Upper lobe of right lung (tissue), 1 donor: ENCODE measurements around the gene MYO18B. TPM values are rescaled to one million over a fixed set of nuclear protein-coding genes. Genes with fewer than 3 reads are reported as not detected.

Source experiments
- ATAC-seq: fragments of 200-7000 bp; cut with Tn5 transposase; one replicate; pipeline ENCODE4 v1.9.1; 2020; ENCODE audit warnings: mild to moderate bottlenecking, moderate library complexity
- DNase-seq: peaks from one replicate; pipeline ENCODE4 v3.0.0-alpha.2; 2020
- H3K27ac ChIP-seq: fragments of 200-600 bp; one replicate; pipeline ENCODE4 v1.8.0; 2022
- H3K27me3 ChIP-seq: fragments of 200-600 bp; one replicate; pipeline ENCODE4 v1.8.0; 2022; ENCODE audit warnings: mild to moderate bottlenecking
- H3K36me3 ChIP-seq: fragments of 200-600 bp; one replicate; pipeline ENCODE4 v1.8.0; 2022
- H3K4me1 ChIP-seq: fragments of 200-600 bp; one replicate; pipeline ENCODE4 v1.8.0; 2022
- H3K4me3 ChIP-seq: fragments of 200-600 bp; one replicate; pipeline ENCODE4 v1.8.0; 2022; ENCODE audit warnings: mild to moderate bottlenecking
- H3K9me3 ChIP-seq: fragments of 200-600 bp; one replicate; pipeline ENCODE4 v1.8.0; 2022
- CTCF ChIP-seq: fragments of 200-600 bp; IDR thresholded peaks from one replicate; pipeline ENCODE4 v1.8.0; 2022; ENCODE audit warnings: antibody characterized with exemption
- intact Hi-C: fragments of 100-400 bp; cut with DNase I; formaldehyde crosslinking; loops from one replicate; pipeline ENCODE4 v1.11.0; 2022
- total RNA-seq: library from RNA; stranded (reverse); fragmentation: NEBNext Ultra II Directional; extraction: Animal tissue kit (Norgen Biotek cat#: 25700); gene quantifications from one replicate; pipeline ENCODE4 v1.2.1, GENCODE V29; 2021
- donor health status: DM: no; HTN: yes; CAD: no; lungs with severe emphysema.

Gene MYO18B
- total RNA-seq, 1 donor from 2014 or later, result 0.14 TPM

- TF ChIP-seq CTCF, result no peak
- Histone ChIP-seq H3K9me3 (no peaks in the 10 kb centered on the region), H3K36me3 (no peaks in the 10 kb centered on the region), H3K27ac (no peak overlapping the region), H3K27me3 (no peaks in the 10 kb centered on the region), H3K4me1 (no peaks in the 10 kb centered on the region), H3K4me3 (no peak overlapping the region)
- no peak for ATAC-seq
- intact Hi-C loops, result no loop called here
- no peak for DNase-seq
These were observed 12.7 kb upstream of the MYO18B start for GRCh38 chr22:25729016-25729995.

- Histone ChIP-seq H3K36me3 (no peaks in the 10 kb centered on the region), H3K27ac (no peak overlapping the region), H3K4me1 (no peaks in the 10 kb centered on the region), H3K27me3 (no peaks in the 10 kb centered on the region), H3K4me3 (no peak overlapping the region), H3K9me3 (no peaks in the 10 kb centered on the region)
- DNase-seq (no peak), ATAC-seq (no peak)
- intact Hi-C loops, result no loop called here
- TF ChIP-seq CTCF, result no peak
These were observed 6.3 kb upstream of the MYO18B start for GRCh38 chr22:25735650-25736049.

- Histone ChIP-seq H3K4me1 (no peaks in the 10 kb centered on the region), H3K27me3 (no peaks in the 10 kb centered on the region), H3K36me3 (no peaks in the 10 kb centered on the region), H3K4me3 (no peak overlapping the region), H3K27ac (no peak overlapping the region), H3K9me3 (no peaks in the 10 kb centered on the region)
- ATAC-seq (no peak), DNase-seq (no peak)
- no peak for TF ChIP-seq CTCF
- intact Hi-C loops, result no loop called here
These were observed 5.5 kb upstream of the MYO18B start for GRCh38 chr22:25736378-25737011.

DNA sequence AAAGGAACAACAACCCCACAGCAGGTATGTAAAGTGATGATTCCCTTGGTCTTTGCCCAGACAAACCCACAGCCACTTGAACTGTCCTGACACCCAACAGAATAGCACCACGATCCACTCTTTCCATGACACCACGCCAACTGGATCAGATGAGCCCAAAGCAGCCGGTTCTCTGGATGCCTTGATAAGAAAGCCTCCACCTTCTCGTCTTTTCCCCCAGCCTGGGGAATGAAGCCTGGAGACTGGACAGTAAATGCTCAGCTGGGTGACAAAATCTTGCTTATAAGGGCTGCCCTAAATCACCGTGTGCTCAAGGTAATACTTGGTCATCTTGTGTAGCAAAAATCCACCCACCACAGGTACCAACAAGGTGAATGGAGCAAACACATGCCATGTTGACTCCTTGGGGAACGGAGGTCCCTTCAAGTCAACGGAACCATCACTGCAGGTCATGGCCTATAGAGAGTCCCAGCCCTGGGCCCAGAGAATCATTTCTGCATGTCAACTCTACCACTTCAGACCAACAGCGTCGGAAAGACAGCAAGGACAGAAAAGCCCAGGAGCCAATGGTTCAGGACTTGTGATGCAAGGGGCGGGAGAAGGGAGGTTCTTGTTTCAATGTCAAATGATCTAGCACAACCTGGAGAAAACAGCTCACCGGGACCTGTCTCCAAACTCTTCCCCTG is 2.2 kb upstream of the MYO18B start:
- no peaks in the 10 kb centered on the region for H3K4me1 ChIP-seq
- no peaks in the 10 kb centered on the region for H3K9me3 ChIP-seq
- H3K27me3 ChIP-seq, result no peaks in the 10 kb centered on the region
- H3K36me3 ChIP-seq, result no peaks in the 10 kb centered on the region
- H3K4me3 ChIP-seq, result no peak overlapping the region
- no peak overlapping the region for H3K27ac ChIP-seq
- DNase-seq (no peak), ATAC-seq (no peak)
- TF ChIP-seq CTCF, result no peak
- intact Hi-C loops, result no loop called here

DNA sequence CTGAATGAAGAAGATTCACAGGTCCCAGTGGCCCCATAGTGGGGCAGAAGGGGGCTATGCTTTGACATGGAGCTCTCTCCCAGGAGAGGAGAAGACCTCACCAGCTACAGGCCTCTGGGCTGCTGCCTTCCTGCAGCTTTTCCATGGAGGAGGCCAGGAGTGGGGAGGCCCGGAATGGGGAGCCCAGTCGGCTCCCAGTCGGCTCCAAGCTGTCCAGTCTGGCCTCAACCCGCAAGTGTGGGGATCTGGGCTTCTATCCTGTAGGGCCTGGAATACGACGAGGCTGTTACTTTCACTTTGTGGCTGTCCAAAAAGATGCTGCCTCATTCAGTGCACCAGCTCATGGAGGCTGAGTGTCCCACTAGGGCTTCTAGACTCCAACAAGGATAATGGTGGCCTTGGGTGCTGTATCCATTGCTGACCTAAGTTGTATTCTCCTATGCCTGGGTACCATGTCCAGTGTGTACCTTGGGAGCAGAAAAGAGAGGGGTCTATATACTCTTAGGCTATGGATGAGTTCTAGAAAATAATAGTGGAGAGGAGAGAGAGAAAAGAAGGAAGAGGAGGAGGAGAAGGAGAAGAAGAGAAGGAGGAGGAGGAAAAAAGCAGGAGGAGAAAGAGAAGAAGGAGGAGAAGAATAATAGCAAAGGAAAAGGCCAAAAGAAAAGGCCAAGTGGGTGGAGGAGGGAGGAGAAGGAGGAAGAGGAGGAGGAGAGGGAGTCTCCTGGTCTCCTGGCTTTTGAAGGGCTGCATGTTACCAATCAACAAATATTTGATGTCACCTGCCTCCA is 1.1 kb downstream of the MYO18B start:
- no peak for ATAC-seq
- no peak for DNase-seq
- H3K27me3 ChIP-seq, result no peaks in the 10 kb centered on the region
- H3K27ac ChIP-seq, result no peak overlapping the region
- no peak overlapping the region for H3K4me3 ChIP-seq
- H3K4me1 ChIP-seq, result no peaks in the 10 kb centered on the region
- intact Hi-C loops, result no loop called here
- TF ChIP-seq CTCF, result no peak
- H3K36me3 ChIP-seq, result no peaks in the 10 kb centered on the region
- no peaks in the 10 kb centered on the region for H3K9me3 ChIP-seq
